Dermis blood vessel endothelial cell (primary cell): Measurements from ENCODE around the gene HES7. TPM values are rescaled to one million over a fixed set of nuclear protein-coding genes. Genes with fewer than 3 reads are reported as not detected.

Source experiments
- DNase-seq: peaks from one replicate; pipeline ENCODE4 v3.0.0; 2010
- total RNA-seq: library from RNA; depleted of rRNA; stranded (reverse); fragments of >200 nt; gene quantifications from 2 replicates; pipeline ENCODE4 v1.2.3, GENCODE V29; 2014

HES7 gene
- total RNA-seq, 1 donor from 2014 or later = not detected

- no peak for DNase-seq
These were observed 51.6 kb downstream of the HES7 start for GRCh38 chr17:8072341-8072728.

DNA sequence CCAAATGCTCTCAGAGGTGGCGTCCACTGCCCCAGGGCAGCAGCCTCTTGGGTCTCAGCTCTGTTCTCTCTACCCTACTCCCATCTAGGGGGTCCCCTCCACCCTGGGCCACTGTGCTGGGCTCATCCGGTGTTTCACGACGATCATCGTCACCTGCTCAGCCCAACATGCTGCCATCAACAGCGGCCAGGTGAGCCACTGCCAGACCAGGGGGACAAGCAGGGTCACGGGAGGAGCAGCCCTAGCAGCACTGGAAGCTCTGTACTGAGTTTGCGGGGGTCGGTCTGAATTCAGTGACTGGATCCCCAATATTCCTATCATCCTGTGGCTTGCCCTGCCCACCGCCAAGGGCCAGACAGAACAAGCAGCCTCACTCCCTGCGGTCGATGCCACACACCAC, 52.4 kb downstream of the HES7 start:
- DNase-seq = no peak

Other genes starting within 250 kb of the HES7 start
- gene CHD3, start 235.3 kb downstream of the HES7 start, total RNA-seq = 108 and 132 TPM in 2 replicates
- 1.6 and 3.1 TPM in 2 replicates for gene RNF227, start 207.8 kb downstream of the HES7 start, total RNA-seq
- 0.05 and 0.68 TPM in 2 replicates for gene KCNAB3, start 194.2 kb downstream of the HES7 start, total RNA-seq
- gene TRAPPC1, start 192.2 kb downstream of the HES7 start, total RNA-seq = 46.1 and 67.5 TPM in 2 replicates
- 17.4 and 21.8 TPM in 2 replicates for gene CNTROB, start 191.9 kb downstream of the HES7 start, total RNA-seq
- not detected in 2 replicates for gene GUCY2D, start 121.5 kb downstream of the HES7 start, total RNA-seq
- not detected in 2 replicates for gene ALOX15B, start 85.0 kb downstream of the HES7 start, total RNA-seq
- not detected in 2 replicates for gene ALOX12B, start 36.4 kb downstream of the HES7 start, total RNA-seq
- gene ALOXE3, start 5.6 kb downstream of the HES7 start, total RNA-seq = 0.05 TPM in 1 of 2 replicates, not detected in the other
- 7.7 and 18.7 TPM in 2 replicates for gene PER1, start 28.3 kb upstream of the HES7 start, total RNA-seq
- gene VAMP2, start 38.8 kb upstream of the HES7 start, total RNA-seq = 4.4 and 5.2 TPM in 2 replicates
- gene TMEM107, start 52.3 kb upstream of the HES7 start, total RNA-seq = 13.0 and 17.5 TPM in 2 replicates
- 16.6 and 18.9 TPM in 2 replicates for gene BORCS6, start 66.1 kb upstream of the HES7 start, total RNA-seq
- gene AURKB, start 86.5 kb upstream of the HES7 start, total RNA-seq = 15.3 and 58.0 TPM in 2 replicates
- 8.2 and 9.0 TPM in 2 replicates for gene CTC1, start 124.0 kb upstream of the HES7 start, total RNA-seq
- 21.8 and 42.3 TPM in 2 replicates for gene PFAS, start 125.2 kb upstream of the HES7 start, total RNA-seq
- gene RANGRF, start 164.6 kb upstream of the HES7 start, total RNA-seq = 9.5 and 13.4 TPM in 2 replicates
- 0.51 and 0.84 TPM in 2 replicates for gene SLC25A35, start 171.3 kb upstream of the HES7 start, total RNA-seq
- 24.7 and 30.6 TPM in 2 replicates for gene ARHGEF15, start 186.1 kb upstream of the HES7 start, total RNA-seq
- gene ODF4, start 215.7 kb upstream of the HES7 start, total RNA-seq = not detected in 2 replicates